ENCODE measurements around the gene TNFRSF13B. TPM values are rescaled to one million over a fixed set of nuclear protein-coding genes. Genes with fewer than 3 reads are reported as not detected.

TNFRSF13B gene
- polyA plus RNA-seq, 1 of the 3 experiments (the other 2 are of a cell fraction) = not detected

DNA sequence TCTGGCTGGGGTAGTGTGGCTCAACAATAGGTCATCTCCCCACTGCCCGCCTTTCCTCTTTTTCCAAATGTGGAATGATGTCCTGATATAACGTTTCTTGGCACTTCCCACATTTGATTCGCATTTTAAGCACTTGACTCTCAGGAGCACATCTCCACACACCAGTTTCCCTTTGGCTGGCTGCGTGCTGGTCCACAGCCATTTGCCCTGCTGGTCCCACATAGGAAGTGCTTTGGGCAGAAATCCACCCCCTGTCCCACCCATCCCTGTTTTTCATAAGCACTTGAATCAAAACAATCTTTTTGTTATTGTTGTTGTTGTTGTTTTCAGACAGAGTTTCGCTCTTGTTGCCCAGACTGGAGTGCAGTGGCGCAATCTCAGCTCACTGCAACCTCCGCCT, 24.0 kb upstream of the TNFRSF13B start:
- H3K9ac ChIP-seq = no peak overlapping the region
- POLR2A ChIA-PET = no interaction called here
- H3F3A ChIP-seq (replicated peaks; ENCODE audit: insufficient read depth) = peaks cover 5% of the 10 kb centered on the region
- H2AFZ ChIP-seq (ENCODE audit: low read depth) = no peak overlapping the region
- no peaks in the 10 kb centered on the region for H3K9me2 ChIP-seq
- no peaks in the 10 kb centered on the region; the same call in 1 of the 2 replicates for H3K27me3 ChIP-seq (ENCODE audit: insufficient read depth)
- CTCF ChIA-PET = no interaction called here
- H4K20me1 ChIP-seq (ENCODE audit: insufficient read depth) = no peaks in the 10 kb centered on the region
- H3K4me3 ChIP-seq (ENCODE audit: low read depth in 2 of 2, low read length in 1 of 2) = no peak overlapping the region
- no peak overlapping the region for H3K27ac ChIP-seq (ENCODE audit: low read depth in 2 of 2, low read length in 1 of 2)
- no peak for DNase-seq
- H3K79me2 ChIP-seq (ENCODE audit: insufficient read depth) = no peaks in the 10 kb centered on the region
- no peaks in the 10 kb centered on the region for H3K9me3 ChIP-seq
- H3K4me2 ChIP-seq = no peak overlapping the region
- no peaks in the 10 kb centered on the region for H3K36me3 ChIP-seq (replicated peaks in 1 of 2; ENCODE audit: control insufficient read depth in 1 of 2, insufficient read depth in 2 of 2, low read length in 1 of 2)
- H3K4me1 ChIP-seq (ENCODE audit: control insufficient read depth in 1 of 2, insufficient read depth in 2 of 2, low read depth in 1 of 2, low read length in 1 of 2) = no peaks in the 10 kb centered on the region
- WGBS (ENCODE audit: low lambda C conversion rate) = 80% methylated on average over 7 of the region's 7 CpGs
- no peak for TF ChIP-seq TCF12 (IDR thresholded peaks at IDR 0.05)

DNA sequence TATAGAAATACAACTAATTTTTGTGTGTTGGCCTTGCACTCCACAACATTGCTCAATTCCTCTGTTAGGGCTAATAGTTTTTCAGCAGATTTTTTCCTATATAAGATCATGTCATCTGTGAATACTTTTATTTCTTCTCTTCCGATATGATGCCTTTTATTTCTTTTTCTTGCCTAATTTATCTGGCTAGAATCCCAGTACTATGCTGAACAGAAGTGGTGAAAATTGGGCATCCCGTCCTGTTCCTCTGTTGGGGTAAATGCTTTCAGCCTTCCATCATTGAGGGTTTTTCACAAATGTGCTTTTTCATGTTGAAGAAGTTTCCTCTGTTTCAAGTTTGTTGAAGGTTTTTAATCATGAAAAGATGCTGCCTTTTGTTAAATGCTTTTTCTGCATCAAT, 22.7 kb upstream of the TNFRSF13B start:
- no peak overlapping the region for H2AFZ ChIP-seq (ENCODE audit: low read depth)
- no peaks in the 10 kb centered on the region for H3K9me2 ChIP-seq
- no peaks in the 10 kb centered on the region for H3K79me2 ChIP-seq (ENCODE audit: insufficient read depth)
- H4K20me1 ChIP-seq (ENCODE audit: insufficient read depth) = no peaks in the 10 kb centered on the region
- ChIA-PET POLR2A (no interaction called here), CTCF (no interaction called here)
- no peak overlapping the region for H3K9ac ChIP-seq
- no peak for DNase-seq
- no peak overlapping the region for H3K4me2 ChIP-seq
- H3K27ac ChIP-seq (ENCODE audit: low read depth in 2 of 2, low read length in 1 of 2) = no peak overlapping the region
- no peak overlapping the region for H3K4me3 ChIP-seq (ENCODE audit: low read depth in 2 of 2, low read length in 1 of 2)
- H3K27me3 ChIP-seq (ENCODE audit: insufficient read depth) = no peaks in the 10 kb centered on the region
- TF ChIP-seq SMC3 (IDR thresholded peaks at IDR 0.05; ENCODE audit: low read depth, low read length) (no peak), FOSL2 (IDR thresholded peaks at IDR 0.05; ENCODE audit: borderline replicate concordance, low read depth) (no peak), TEAD4 (IDR thresholded peaks at IDR 0.05; ENCODE audit: borderline replicate concordance, insufficient read depth) (no peak), SIN3A (IDR thresholded peaks at IDR 0.05; ENCODE audit: borderline replicate concordance, low read depth, low read length) (no peak), EP300 (IDR thresholded peaks at IDR 0.05; ENCODE audit: borderline replicate concordance in 1 of 2, low read depth in 1 of 2, low read length in 1 of 2) (no peak), GATA2 (CRISPR knock-in tag; IDR thresholded peaks at IDR 0.05) (no peak)
- H3K9me3 ChIP-seq = no peaks in the 10 kb centered on the region
- WGBS (ENCODE audit: low lambda C conversion rate) = 50% methylated on average over 2 of the region's 2 CpGs
- no peaks in the 10 kb centered on the region for H3K4me1 ChIP-seq (ENCODE audit: control insufficient read depth in 1 of 2, insufficient read depth in 2 of 2, low read depth in 1 of 2, low read length in 1 of 2)
- H3F3A ChIP-seq (replicated peaks; ENCODE audit: insufficient read depth) = peaks cover 4% of the 10 kb centered on the region
- no peaks in the 10 kb centered on the region for H3K36me3 ChIP-seq (replicated peaks in 1 of 2; ENCODE audit: control insufficient read depth in 1 of 2, insufficient read depth in 2 of 2, low read length in 1 of 2)

DNA sequence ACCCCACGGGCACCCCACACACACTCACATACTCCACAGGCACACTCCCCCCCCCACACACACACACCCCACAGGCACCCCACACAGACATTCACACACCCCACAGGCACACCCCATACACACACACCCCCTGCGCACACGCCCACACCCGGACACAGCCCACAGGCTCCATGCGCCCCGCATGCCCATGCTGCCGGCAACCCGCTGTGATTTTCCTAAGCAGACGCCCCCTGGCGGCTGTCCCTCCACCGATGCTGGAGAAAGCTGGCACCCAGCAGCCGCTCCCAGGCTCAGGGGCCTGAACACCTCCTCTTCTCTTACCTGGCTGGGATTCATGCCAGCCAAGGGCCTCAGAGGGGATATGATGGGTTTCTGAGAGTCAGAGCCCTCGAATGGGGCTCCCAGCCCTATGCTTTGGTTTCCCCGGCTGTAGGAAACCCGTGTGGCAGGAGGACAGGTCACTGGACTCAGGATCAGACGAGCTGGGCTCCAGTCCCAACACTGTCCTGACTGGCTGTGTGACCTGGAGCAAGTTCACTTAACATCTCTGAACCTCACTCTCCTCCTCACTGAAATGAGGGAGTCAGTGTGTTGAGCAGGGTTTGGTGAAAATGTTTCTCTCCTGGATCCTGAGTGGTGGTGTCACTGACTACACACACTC, 19.6 kb upstream of the TNFRSF13B start:
- no peaks in the 10 kb centered on the region for H3K9me2 ChIP-seq
- CTCF ChIA-PET = interaction anchor here (0.6 to 4.7 kb wide), 33 partner anchors 9 to 455 kb away, joined by 3 to 38 read pairs (median 4); partner anchors contain the start of gene MPRIP
- no peaks in the 10 kb centered on the region for H3K27me3 ChIP-seq (ENCODE audit: insufficient read depth)
- H3K4me1 ChIP-seq (ENCODE audit: control insufficient read depth in 1 of 2, insufficient read depth in 2 of 2, low read depth in 1 of 2, low read length in 1 of 2) = no peaks in the 10 kb centered on the region
- no peaks in the 10 kb centered on the region for H3K9me3 ChIP-seq
- no peak overlapping the region; a peak in 1 of 4 replicates for H3K4me3 ChIP-seq (ENCODE audit: low read depth in 2 of 2, low read length in 1 of 2)
- H3F3A ChIP-seq (replicated peaks; ENCODE audit: insufficient read depth) = peaks cover 4% of the 10 kb centered on the region
- peak; percentile 91 for DNase-seq
- no peak overlapping the region for H3K9ac ChIP-seq
- no peaks in the 10 kb centered on the region for H3K36me3 ChIP-seq (replicated peaks in 1 of 2; ENCODE audit: control insufficient read depth in 1 of 2, insufficient read depth in 2 of 2, low read length in 1 of 2)
- 21% methylated on average over 13 of the region's 16 CpGs for WGBS (ENCODE audit: low lambda C conversion rate)
- no peaks in the 10 kb centered on the region for H4K20me1 ChIP-seq (ENCODE audit: insufficient read depth)
- no peaks in the 10 kb centered on the region for H3K79me2 ChIP-seq (ENCODE audit: insufficient read depth)
- H3K4me2 ChIP-seq = no peak overlapping the region
- no peak overlapping the region for H2AFZ ChIP-seq (ENCODE audit: low read depth)
- POLR2A ChIA-PET = no interaction called here
- no peak overlapping the region for H3K27ac ChIP-seq (ENCODE audit: low read depth in 2 of 2, low read length in 1 of 2)
- no peak for TF ChIP-seq NFIC (IDR thresholded peaks at IDR 0.05; ENCODE audit: borderline replicate concordance)
- TF ChIP-seq FOXJ3 (CRISPR knock-in tag; IDR thresholded peaks at IDR 0.05) = no peak
- 0 out of 2 replicates have a peak, but pooled peaks have one; percentile 16 for TF ChIP-seq NRF1 (IDR thresholded peaks at IDR 0.05; ENCODE audit: low read depth, low read length)
- TF ChIP-seq, protein P1, sequence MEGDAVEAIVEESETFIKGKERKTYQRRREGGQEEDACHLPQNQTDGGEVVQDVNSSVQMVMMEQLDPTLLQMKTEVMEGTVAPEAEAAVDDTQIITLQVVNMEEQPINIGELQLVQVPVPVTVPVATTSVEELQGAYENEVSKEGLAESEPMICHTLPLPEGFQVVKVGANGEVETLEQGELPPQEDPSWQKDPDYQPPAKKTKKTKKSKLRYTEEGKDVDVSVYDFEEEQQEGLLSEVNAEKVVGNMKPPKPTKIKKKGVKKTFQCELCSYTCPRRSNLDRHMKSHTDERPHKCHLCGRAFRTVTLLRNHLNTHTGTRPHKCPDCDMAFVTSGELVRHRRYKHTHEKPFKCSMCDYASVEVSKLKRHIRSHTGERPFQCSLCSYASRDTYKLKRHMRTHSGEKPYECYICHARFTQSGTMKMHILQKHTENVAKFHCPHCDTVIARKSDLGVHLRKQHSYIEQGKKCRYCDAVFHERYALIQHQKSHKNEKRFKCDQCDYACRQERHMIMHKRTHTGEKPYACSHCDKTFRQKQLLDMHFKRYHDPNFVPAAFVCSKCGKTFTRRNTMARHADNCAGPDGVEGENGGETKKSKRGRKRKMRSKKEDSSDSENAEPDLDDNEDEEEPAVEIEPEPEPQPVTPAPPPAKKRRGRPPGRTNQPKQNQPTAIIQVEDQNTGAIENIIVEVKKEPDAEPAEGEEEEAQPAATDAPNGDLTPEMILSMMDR (IDR thresholded peaks at IDR 0.05) = peak; percentile 79
- TF ChIP-seq MEF2A (IDR thresholded peaks at IDR 0.05; ENCODE audit: borderline replicate concordance, low read depth) = no peak
- no peak for TF ChIP-seq JUND (IDR thresholded peaks at IDR 0.05)
- no peak for TF ChIP-seq ELF1 (IDR thresholded peaks at IDR 0.05)
- TF ChIP-seq, protein P2, sequence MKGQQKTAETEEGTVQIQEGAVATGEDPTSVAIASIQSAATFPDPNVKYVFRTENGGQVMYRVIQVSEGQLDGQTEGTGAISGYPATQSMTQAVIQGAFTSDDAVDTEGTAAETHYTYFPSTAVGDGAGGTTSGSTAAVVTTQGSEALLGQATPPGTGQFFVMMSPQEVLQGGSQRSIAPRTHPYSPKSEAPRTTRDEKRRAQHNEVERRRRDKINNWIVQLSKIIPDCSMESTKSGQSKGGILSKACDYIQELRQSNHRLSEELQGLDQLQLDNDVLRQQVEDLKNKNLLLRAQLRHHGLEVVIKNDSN (IDR thresholded peaks at IDR 0.05; ENCODE audit: borderline replicate concordance, low read depth) = no peak
- TF ChIP-seq FOXM1 (IDR thresholded peaks at IDR 0.05; ENCODE audit: low read depth) = no peak
- TF ChIP-seq TEAD4 (IDR thresholded peaks at IDR 0.05; ENCODE audit: borderline replicate concordance, insufficient read depth) = no peak
- peak; percentile 83 for TF ChIP-seq MXI1 (IDR thresholded peaks at IDR 0.05; ENCODE audit: low read depth, low read length)
- no peak for TF ChIP-seq POLR2AphosphoS5 (IDR thresholded peaks at IDR 0.05; ENCODE audit: low read depth, low read length)
- no peak for TF ChIP-seq CHD2 (IDR thresholded peaks at IDR 0.05; ENCODE audit: low read length, partially characterized antibody)
- peak; percentile 64 for TF ChIP-seq RAD21 (IDR thresholded peaks at IDR 0.05; ENCODE audit: low read length)
- TF ChIP-seq, protein P3, sequence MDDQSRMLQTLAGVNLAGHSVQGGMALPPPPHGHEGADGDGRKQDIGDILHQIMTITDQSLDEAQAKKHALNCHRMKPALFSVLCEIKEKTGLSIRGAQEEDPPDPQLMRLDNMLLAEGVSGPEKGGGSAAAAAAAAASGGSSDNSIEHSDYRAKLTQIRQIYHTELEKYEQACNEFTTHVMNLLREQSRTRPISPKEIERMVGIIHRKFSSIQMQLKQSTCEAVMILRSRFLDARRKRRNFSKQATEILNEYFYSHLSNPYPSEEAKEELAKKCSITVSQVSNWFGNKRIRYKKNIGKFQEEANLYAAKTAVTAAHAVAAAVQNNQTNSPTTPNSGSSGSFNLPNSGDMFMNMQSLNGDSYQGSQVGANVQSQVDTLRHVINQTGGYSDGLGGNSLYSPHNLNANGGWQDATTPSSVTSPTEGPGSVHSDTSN (IDR thresholded peaks at IDR 0.05) = no peak
- TF ChIP-seq YY1 (IDR thresholded peaks at IDR 0.05; ENCODE audit: low read depth) = no peak
